Choroid plexus epithelial cell (primary cell): Measurements from ENCODE around the gene LFNG.
"Not testable (repeated sequence)": the region's sequence is repeated elsewhere in the genome, so short reads cannot be mapped to it uniquely, and the experiment has no call there.

Experiments used
- DNase-seq: peaks from one replicate; pipeline ENCODE4 v3.0.0-alpha.2; 2010; ENCODE audit warnings: low read depth
- H3K4me3 ChIP-seq: 2 replicates; pipeline ENCODE4 v1.5.1; 2011; ENCODE audit warnings: low read depth, mild to moderate bottlenecking, control low read depth, low read length, moderate library complexity
- TF ChIP-seq, protein P1 (sequence below): conservative IDR thresholded peaks from 2 replicates; pipeline ENCODE4 v1.5.1; 2011; ENCODE audit warnings: low read depth, mild to moderate bottlenecking, control low read depth, inconsistent platforms, low read length, moderate library complexity

Gene LFNG

DNA sequence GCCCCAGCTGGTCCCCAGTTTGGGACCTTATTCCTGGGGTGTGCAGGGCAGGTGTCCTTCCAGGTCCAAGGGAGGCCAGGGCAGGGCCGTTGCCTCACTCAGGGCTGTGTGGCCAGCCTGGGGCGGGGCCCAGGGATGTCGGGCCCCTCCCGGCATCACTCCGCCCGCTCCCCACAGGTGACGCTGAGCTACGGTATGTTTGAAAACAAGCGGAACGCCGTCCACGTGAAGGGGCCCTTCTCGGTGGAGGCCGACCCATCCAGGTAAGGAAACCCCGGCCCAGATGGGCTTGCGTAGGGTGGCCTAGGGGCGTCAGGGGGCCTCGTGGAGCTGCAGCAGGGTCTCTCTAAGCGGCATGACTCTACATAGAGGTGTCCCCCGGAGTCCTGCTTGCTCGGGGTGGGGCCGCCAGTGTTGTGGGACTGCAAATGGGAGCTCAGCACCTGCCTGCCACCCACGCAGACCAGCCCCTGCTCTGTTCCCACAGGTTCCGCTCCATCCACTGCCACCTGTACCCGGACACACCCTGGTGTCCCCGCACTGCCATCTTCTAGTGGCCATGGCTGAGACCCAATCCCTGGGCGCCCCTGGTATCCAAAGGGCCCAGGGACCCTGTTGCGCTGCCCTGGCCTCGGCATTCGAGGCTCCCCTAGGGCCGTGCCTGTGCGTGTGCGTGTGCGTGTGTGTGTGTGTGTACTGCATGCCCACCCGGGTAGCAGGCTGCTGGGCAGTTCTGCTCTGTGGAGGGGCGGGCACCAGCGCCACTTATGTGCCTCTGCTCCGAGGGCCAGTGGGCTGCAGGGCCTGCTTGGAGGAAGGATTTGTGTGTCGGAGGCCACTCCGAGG is 7.3 kb downstream of the LFNG start:
- DNase-seq = no peak
- TF ChIP-seq, protein P1, sequence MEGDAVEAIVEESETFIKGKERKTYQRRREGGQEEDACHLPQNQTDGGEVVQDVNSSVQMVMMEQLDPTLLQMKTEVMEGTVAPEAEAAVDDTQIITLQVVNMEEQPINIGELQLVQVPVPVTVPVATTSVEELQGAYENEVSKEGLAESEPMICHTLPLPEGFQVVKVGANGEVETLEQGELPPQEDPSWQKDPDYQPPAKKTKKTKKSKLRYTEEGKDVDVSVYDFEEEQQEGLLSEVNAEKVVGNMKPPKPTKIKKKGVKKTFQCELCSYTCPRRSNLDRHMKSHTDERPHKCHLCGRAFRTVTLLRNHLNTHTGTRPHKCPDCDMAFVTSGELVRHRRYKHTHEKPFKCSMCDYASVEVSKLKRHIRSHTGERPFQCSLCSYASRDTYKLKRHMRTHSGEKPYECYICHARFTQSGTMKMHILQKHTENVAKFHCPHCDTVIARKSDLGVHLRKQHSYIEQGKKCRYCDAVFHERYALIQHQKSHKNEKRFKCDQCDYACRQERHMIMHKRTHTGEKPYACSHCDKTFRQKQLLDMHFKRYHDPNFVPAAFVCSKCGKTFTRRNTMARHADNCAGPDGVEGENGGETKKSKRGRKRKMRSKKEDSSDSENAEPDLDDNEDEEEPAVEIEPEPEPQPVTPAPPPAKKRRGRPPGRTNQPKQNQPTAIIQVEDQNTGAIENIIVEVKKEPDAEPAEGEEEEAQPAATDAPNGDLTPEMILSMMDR = no peak
- no peak overlapping the region for H3K4me3 ChIP-seq

DNA sequence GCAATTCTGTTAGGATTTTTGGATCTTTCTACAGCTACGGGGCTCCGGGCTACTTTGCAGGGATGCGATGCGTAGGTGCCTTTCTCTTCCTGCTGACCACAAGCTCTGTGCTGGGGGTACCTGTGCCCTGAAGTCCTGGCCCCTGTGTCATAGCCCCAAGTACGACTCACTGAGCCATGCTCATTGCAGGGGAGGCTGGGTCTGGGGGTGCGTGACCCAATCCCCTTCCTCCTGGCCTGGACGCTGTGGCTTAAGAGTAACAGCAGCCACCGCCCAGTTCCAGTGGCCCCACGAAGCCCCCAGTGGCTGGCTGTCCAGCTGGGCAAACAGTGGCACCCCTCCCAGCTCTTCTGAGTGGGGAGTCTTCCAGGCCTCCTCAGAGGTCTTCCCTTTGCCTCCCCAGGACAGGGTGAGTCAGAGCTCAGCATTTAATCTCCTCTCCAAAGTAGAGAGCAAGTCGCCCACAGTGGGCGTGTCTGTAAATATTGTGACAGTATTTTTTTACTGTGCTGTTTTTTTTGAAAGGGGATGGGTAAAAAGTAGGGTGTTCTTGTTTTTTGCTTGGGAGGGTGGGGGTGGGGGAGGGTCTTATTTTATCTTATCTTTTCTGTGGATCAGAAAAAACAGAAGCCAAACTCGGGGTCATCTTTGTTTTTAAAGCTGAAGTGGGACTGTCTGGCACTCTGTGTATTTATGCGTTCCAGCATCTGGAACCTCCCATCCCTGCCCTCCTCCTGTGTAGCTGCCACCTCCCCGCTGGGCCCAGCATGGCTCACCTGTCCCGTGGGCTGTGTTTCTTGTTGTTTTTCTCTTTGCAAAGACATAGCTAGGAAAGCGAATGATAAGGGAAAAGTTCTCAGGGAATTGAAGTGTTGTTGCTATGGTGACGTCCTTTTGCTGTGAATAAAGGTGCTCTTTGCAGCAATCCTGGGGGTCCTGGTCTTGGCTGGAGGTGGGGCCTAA is 8.2 kb downstream of the LFNG start:
- H3K4me3 ChIP-seq = no peak overlapping the region
- DNase-seq = peak; percentile 65
- TF ChIP-seq, protein P1 = no peak

DNA sequence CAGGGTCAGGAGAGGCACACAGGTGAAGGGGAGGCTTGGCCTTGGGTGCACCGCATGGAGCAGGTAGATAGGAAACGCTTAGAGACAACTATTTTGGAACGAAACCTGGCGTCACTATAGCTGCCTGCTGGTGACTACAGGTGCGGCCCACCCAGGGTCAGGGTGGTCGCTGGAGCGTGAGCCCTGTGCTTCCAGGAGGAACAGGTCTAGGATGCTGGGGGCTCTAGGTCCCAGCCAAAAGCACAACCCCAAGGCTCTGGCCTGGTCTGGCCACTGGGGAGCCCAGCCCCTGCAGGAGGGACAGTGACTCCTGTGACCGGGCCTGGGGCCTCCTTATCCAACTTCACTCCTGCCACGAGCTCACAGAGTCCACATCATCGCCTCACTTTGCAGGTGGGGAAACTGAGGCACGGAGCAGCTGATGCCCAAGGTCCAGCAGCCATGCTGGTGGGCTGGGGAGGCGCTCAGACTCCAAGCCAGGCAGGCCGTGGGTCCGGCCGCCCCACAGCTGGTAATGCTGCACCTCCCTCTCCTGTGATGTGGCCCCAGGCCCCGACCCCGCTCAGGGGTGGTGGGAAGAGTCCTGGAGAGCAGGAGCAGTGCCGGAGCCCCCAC is 9.0 kb downstream of the LFNG start:
- TF ChIP-seq, protein P1 = no peak
- no peak for DNase-seq
- H3K4me3 ChIP-seq = no peak overlapping the region

DNA sequence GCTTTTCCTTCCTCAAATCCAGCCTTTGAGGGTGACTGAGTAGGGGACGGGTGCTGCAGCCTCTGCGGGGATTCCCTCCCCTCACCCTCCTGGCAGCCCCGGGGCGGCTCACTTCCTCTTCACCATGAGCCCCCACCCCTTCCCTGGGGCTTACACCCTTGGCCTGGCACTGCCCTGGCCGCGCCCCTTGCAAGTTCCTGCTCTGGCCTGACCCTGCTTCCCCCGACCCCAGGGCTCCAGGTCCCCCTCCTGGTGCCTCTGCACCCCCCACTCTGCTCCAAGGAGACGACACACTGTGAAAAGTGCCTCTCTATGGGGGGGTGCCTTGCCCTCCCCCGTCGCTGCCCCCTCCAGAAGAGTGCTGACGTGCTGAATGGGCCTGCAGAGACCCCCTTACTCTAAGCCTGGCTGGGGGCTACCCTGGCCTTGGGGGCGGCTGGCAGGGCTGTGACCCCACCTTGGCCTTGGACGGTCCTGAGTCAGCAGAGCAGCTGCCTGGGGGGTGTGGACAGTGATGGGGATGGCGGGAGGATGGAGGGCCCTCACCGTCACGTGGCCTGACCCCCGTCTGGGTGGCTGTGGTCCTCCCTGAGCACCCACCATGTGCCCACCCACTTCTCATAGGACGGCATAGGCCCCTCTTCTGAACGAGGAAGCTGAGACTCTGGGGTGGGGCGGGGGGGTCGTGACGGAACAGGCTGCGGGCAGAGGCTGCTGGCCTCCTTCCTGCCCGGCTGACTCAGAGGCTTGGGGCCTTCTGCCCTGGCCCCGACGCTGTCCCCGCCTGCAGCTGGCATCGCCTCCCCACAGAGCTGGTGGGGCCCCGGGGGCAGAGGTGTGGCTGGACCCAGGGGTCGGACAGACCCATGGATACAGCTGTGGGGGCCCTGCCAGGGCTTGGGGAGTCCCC is 9.8 kb downstream of the LFNG start:
- DNase-seq = no peak
- no peak overlapping the region for H3K4me3 ChIP-seq
- TF ChIP-seq, protein P1 = no peak

DNA sequence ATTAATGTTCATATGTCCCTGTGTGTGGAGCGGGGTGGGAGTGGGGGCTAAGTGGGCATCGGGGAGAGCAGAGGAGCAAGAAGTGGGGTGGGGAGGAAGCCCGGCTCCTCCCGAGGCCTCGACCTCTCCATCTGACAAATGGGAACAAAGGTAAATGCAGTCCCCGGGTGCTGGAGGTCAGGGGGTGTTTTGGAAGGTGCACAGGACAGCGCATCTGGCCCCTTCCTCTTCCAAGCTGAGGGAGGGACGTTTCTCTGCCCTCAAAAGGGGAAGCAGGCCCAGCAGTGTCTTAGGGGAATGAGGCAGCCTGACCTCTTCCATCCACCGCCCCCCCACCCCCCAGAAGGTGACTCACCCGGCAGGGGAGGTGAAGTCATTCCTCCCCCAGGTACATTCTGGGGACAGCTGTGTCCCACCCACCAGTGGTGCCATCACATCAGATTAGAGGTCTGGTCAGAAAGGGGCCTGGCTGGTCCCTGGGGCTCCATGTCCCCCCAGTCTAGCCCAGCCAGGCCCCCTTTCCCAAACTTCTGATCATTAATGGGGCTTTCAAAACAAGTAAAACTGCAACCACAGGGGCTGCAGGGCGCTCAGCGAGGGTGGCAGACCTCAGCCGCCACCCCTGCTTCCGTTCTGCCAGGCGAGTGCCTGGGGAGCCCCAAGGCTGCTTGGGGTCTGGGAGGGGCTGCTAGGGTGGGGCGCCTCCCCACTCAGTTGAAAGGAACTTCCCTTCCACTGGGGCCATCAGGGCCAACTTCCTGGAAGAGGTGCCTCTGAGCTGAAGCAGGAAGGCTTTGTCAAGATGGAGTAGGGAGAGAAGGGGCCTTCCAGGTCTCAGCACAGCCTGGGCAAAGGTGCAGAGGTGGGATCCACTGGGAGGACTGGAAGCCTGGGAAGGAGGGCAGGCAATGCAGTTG is 10.8 kb downstream of the LFNG start:
- TF ChIP-seq, protein P1 = no peak
- H3K4me3 ChIP-seq = no peak overlapping the region
- no peak for DNase-seq

DNA sequence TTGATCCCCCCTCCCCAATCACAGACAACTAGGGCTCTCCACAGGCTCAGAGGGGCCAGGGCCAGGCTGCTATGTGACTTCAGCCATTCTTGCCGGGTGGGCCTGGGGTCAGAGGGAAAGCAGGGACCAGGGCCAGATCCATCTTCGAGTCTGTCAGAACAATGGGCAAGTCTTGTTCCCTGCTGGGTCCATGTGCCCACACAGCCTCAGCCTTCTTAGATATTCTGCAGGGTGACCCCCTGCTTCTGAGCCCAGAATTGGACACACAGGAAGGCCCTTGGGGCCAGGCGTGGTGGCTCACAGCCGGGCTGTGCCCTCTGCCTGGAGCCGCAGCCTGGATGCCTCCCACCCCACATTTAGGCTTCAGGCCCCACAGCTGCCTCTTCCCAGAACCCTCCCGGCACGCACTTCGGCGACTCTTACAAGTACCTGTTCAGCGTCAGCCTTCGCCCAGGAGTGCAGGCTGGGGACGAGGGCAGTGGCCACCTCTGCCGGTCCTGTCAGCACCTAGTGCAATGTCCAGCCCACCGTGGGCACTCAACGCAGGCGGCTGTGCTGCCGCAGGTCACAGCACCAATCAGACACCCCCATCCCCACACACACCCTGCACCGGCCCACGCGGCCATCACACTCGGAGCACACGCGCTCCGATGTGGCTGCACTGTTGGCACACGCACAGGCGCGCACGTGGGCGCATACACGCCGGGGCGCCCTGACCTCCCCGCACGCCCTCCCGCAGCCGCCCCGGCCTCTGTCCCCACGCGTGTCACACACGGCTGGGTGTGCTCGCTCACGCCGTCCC is 11.6 kb downstream of the LFNG start:
- not testable (repeated sequence) for DNase-seq, H3K4me3 ChIP-seq

DNA sequence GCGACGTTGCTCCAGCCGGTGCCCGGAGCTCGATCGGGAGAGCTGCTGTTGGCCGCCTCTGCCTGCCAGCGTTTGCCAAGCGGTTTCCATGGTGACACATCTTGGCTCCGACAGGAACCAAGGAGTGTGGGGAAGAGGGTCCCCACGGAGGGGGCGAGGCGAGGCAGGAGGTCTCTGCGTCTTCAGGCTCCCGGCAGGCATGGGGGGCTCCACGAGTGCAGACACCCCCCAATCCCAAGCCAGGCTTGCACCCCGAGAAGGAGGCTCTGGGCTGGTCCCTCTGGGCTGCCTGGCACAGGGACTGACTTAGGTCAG is 12.2 kb downstream of the LFNG start:
- not testable (repeated sequence) for H3K4me3 ChIP-seq

DNA sequence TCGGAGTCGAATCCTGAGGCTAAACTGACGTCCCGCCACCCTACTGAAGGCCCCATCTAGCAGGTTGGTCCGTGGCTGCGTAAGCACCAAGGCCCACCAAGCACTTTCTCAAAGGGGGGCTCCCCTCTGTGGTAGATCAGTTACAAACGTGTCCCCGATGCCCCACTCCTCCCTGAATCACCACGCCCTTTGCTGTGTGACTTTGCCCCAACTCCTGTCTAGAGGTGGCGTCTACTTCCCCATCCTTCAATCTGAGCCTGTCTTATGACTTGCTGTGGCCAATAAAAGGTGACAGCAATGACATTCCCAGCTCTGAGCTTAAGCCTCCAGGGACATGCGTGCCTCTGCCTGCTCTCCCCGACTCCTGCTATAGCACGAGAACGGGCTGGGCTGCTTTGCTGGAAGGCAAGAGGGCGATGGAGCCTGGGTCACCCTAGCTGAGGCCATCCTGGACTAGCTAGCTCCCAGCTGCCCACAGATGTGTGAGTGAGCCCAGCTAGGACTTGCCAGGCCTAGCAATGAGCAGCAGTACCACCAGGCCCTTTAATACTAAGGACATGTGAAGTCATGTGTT is 12.7 kb downstream of the LFNG start:
- H3K4me3 ChIP-seq, DNase-seq: not testable (repeated sequence)

More for the DNA sequence above, 12.2 kb downstream of the LFNG start:
- not testable (repeated sequence) for DNase-seq

DNA sequence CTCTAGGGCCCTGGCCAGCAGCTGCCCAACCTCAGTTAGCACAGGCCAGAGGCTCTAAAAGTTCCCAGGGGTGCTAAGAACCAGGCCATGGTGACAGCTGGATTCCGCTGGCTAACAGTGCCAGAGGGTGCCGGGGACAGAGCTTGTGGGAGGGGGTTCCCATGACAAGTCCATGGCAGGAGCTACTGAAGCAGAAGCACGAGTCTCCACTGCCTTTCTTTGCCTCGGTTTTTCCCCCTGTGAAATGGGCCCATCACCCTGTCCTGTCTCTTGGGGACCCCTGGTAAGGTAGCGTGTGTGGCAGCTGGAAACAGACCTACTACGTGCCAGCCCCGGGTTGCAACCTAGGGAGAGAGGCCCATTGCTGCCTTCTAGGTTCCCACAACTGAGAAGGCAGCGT is 13.2 kb downstream of the LFNG start:
- not testable (repeated sequence) for H3K4me3 ChIP-seq, DNase-seq

DNA sequence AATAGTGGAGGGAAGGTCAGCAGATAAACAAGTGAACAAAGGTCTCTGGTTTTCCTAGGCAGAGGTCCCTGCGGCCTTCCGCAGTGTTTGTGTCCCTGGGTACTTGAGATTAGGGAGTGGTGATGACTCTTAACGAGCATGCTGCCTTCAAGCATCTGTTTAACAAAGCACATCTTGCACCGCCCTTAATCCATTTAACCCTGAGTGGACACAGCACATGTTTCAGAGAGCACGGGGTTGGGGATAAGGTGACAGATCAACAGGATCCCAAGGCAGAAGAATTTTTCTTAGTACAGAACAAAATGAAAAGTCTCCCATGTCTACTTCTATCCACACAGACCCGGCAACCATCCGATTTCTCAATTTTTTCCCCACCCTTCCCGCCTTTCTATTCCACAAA is 14.0 kb downstream of the LFNG start:
- DNase-seq, H3K4me3 ChIP-seq: not testable (repeated sequence)
